SHP77 (cell line): ENCODE data around the gene GPBP1L1.
"Not testable (repeated sequence)": the region's sequence is repeated elsewhere in the genome, so short reads cannot be mapped to it uniquely, and the experiment has no call there.

Source experiments
- DNase-seq, 2 experiments: peaks; one replicate each; lab custom pipeline; 2025; lab: John Stamatoyannopoulos, UW

The GPBP1L1 gene

DNA sequence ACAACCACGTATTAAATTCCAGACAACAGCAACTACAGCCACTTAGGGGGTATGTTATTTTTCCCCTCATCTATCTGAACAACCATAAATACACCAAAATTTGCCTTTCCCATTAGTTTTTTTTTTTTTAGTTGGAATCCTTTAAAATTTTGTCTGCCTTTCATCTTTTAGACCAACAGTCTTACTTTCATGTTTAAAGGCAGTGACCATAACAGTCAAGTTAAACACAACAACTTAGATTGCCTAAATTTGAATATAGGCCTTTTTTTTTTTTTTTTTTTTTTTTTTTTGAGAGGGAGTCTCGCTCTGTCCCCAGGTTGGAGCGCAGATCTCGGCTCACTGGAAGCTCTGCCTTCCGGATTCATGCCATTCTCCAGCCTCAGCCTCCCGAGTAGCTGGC is 3.4 kb downstream of the GPBP1L1 start:
- DNase-seq: no peak

DNA sequence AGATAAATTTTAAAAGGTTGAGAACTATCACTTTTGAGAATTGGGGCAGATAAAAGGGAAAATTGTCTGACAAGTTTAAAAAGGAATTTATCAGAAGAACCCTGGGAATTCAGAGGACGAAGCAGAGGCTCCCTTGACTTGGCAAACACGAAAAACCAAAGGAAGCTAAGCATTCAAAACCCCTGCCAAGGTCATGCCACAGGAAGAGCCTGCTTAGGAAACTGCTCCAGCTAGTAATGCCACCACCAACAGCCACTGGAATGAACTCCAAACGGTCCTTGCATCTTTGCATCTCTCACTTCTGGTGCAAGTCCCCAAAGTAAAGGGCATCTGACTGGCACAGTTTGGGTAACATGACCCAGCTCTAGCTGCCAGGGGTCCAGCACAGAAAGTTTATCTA is 7.2 kb downstream of the GPBP1L1 start:
- DNase-seq: no peak

DNA sequence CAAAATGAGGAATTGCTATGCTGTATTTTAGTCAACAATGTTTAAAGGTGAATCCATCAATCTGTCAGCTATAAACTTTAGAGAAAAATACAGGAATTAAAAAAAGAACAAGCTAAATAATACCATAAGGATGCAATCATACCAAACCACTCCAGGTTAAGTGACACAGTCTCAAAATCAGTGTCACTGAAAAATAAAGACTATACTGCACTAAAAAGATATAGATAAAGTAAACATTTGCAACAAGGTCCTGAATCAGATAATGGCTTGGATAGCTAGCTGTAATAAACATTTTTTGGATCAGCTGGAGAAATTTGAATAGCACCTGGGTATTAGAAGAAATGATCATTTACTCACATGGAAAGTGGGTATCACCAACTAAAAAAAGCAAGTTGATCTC is 7.8 kb downstream of the GPBP1L1 start:
- no peak for DNase-seq

DNA sequence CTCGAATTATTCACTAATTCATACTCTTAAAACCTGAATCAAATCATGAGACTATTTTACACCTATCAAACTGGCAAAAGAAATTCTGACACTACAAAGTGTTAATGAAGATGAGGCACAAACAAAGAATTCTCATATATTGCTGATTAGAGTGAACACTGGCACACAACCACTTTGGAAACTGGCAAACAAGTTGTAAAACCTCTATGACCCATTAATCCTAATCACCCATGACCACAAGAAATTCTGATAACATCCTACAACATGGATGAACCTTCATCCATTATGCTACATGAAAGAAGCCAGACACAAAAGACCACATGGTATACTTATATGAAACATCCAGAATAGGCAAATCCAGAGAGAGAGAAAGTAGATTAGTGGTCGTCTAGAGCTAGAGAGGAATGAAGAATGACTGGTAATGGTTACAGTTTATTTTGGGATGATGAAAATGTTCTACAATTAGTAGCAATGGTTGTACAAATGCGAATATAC is 8.5 kb downstream of the GPBP1L1 start:
- no peak for DNase-seq

DNA sequence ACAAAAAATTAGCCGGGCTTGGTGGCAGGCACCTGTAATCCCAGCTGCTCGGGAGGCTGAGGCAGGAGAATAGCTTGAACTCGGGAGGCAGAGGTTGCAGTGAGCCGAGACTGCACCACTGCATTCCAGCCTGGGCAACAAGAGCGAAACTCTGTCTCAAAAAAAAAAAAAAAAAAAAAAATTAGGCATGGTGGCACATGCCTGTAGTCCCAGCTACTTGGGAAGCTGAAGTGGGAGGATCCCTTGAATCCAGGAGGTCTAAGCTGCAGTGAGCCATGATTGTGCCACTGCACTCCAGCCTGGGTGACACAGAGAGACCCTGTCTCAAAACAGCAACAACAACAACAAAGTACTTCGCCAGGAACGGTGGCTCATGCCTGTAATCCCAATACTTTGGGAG is 9.8 kb downstream of the GPBP1L1 start:
- not testable (repeated sequence) for DNase-seq

DNA sequence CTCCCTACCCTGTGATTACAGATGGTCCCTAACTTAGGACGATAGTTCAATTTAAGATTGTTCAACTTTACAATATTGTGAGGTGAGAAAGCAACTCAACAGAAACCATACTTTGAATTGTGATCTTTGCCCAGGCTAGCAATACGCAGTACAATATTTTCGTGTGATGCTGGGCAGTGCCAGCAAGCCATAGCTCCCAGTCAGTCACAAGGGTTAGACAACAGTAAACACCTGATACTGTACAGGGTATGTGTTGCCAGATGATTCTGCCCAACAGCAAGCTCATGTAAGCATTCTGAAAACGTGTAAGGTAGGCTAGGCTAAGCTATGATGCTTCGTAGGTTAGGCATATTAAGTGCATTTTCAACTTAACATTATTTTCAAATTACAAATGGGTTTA is 11.9 kb downstream of the GPBP1L1 start:
- no peak for DNase-seq

DNA sequence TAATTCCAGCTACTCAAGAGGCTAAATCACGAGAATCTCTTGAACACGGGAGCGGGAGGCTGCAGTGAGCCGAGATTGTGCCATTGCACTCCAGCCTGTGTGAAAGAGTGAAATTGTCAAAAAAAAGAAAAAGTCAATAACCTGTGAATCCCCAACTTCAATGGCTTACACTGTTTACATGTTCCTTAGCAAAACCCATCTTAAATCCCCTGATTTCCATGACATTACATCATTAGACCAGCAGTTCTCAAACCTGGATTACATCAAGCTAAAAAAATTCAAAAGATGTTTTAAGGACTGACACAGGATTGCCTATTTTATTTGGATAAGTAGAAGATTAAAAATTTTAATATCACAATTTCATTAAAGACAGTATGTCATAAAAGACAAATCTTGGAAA is 12.4 kb downstream of the GPBP1L1 start:
- no peak for DNase-seq

DNA sequence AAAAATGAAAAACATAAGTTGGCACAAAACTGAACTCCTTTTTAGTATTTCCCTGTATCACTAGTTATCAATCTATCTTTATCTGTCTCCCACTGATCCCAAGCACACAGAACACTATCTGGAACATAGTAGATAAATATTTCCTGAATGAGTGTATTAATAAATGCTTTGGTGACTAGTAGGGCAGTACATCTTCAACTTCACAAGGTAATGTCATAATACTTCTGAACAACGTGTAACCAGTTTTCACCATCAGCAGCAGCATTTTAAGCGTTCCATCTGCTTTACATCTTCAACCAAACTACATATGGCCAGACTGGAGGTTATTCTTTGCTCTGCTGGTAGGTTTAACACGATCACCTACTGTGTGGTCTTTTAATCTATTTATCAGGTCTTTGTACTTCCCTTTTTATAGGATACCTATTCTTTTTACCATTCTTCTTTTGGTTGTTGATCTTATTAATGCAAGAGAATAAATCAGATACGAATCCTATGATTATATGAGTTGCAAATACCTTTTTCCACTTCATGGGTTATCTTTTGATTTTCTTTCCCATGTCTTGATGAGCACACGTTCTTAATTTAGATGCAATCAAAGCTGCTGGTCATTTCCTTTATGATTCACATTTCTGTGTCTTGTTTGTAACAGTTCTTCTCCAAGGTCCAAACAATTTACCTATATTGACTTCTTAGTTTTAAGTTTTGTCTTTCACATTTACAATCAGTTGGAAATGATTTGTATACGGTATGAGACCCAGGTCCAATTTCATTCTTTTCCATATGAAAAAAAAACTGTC is 16.3 kb downstream of the GPBP1L1 start:
- no peak for DNase-seq

DNA sequence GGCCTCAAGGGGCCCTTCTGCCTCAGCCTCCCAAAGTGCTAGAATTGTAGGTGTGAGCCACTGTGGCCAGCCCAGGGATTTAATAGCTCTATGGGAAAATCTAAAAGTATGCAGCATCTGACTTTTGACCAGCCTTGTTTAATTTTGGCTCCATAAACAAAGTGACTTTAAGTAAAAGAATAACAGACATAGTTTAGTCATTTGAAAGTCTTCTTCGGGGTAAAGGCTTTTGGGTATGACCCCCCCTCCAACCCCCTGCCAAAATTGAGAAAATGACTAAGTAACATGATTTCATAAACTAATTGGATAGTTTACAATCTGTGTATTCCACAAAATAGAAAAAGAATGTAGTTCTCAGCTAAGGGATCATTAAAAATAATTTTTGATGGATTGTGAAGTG is 17.0 kb downstream of the GPBP1L1 start:
- DNase-seq: no peak

DNA sequence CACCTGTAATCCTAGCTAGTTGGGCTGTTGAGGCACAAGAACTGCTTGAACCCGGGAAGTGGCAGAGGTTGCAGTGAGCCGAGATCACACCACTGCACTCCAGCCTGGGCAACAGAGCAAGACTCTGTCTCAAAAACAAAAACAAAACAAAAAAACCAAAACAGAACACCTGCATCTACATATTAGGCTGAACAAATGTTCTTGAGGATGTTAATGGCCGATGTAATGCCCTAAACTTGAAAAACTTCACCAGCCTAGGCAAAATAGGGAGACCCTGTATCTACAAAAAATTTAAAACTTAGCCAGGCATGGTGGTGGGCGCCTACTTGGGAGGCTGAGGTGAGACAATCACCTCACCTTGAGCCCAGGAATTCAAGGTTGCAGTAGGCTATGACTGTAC is 17.8 kb downstream of the GPBP1L1 start:
- DNase-seq: no peak

DNA sequence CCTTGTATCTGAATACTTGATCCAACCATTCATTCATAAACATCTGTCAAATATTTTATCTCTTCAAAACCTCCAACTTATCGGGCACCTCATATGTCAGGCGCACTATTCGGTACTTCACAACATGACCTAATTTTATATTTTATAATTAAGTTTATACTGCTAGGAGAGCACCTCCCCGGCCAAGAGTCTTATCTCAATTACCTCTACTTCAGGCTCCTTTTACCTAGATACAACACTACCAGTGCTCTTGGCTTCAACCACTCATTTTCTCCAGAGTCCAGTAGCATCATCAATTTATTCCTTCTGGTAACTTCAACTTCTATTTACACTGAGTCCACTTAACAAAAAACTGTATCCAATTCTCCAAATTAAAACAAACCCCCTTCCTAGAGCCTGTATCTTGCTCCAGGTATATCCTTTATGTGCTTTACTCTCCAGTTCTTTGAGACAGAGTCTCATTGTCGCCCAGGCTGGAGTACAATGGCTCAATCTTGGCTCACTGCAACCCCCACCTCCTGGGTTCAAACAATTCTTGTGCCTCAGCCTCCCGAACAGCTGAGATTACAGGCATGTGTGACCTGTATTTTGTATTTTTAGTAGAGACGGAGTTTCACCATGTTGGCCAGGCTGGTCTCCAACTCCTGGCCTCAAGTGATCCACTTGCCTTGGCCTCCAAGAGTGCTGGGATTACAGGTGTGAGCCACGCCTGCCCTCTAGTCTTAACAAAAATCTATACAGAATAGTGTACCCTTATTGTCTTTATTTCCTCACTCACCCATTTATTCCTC is 18.8 kb downstream of the GPBP1L1 start:
- no peak for DNase-seq

DNA sequence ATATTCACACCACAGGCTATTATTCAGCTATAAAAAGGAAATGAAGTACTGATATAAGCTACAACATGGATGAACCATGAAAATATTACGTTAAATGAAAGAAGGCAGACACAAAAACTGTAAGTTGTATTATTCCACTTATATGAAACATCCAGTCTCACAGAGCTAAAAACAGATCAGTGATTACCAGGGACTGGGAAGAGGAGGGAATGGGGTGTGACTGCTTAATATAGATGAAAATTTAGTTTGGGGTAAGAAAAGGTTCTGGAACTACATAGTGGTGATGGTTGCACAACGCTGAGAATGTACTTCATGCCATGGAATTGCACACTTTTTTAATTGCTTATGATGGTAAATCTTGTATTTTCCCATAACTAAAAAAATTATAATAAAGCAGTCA is 19.5 kb downstream of the GPBP1L1 start:
- DNase-seq: no peak

DNA sequence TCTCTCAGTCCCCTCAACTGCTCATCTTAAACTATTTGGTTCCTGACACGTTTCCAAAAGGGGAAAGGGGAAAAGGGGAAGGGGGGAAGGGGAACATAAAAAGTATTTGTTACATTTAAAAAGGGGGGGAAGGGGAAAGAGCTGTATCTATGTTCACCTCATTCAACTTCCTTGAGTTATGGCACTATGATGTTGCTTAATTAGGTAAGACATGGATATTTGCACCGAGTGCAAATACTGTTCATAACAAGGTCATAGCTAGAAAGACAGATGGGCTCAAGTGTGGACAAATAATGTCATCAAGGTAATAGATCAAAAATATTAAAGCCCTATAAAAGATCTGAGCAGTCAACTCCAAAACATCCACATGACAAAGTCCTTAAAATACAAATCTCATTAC is 26.0 kb downstream of the GPBP1L1 start:
- no peak for DNase-seq

DNA sequence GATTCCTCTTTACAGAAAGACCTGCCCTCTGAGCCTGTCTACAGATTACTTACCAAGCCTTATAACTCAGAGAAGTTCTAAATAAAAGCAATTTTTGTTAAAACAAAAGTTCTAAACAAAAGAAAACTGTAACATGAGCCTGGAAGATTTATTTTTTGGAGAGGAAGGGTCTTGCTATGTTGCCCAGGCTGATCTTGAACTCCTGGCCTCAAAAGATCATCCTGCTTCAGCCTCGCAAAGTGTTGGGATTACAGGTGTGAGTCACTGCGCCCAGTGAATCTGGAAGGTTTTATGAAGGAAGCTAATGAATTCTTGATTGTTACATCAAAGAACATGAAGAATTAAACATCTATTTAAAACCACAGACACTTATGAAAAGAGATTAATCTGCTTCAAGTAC is 27.1 kb downstream of the GPBP1L1 start:
- no peak for DNase-seq

DNA sequence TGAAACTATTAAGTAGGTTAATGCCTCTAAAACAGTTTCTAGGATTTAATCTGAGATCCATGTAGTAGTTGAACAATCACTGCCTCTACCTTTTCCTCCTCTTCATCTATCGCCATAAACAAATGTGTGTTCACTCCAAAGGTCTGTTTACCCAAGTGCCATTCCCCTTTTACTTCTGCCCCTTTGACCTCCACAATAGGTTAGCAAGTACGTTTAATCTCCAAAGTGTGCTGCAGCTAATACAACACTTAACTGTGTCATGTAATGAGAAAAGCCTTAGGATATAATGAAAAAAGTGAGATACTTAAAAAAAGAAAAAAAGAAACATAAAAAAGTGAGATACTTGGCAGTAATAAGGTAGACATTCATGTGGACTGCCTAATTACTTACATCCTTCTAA is 28.2 kb downstream of the GPBP1L1 start:
- no peak for DNase-seq

DNA sequence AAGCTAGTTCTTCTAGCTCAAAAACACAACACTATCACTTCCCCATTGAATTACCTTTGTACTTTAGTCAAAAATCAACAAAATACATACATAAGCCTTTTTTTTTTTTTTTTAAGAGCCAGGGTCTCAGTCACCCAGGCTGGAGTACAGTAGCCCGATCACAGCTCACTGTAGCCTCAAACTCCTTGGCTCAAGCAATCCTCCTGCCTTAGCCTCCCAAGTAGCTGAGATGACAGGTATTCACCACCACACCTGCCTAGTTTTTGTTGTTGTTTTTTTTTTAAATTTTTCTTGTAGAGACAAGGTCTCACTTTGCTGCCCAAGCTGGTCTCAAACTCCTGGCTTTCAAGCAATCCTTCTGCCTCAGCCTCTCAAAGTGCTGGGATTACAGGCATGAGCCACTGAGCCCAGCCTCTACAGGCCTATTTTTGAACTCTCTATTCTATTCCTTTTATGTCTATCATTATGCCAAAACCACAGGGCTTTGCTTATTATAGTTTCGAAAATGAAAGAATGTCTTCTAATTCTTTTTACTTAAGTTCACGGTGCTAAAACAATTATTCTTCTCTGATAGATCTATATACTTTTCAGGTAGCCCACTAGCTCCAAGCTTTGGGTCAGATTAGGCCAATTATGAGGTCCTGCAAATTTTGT is 29.6 kb downstream of the GPBP1L1 start:
- no peak for DNase-seq

DNA sequence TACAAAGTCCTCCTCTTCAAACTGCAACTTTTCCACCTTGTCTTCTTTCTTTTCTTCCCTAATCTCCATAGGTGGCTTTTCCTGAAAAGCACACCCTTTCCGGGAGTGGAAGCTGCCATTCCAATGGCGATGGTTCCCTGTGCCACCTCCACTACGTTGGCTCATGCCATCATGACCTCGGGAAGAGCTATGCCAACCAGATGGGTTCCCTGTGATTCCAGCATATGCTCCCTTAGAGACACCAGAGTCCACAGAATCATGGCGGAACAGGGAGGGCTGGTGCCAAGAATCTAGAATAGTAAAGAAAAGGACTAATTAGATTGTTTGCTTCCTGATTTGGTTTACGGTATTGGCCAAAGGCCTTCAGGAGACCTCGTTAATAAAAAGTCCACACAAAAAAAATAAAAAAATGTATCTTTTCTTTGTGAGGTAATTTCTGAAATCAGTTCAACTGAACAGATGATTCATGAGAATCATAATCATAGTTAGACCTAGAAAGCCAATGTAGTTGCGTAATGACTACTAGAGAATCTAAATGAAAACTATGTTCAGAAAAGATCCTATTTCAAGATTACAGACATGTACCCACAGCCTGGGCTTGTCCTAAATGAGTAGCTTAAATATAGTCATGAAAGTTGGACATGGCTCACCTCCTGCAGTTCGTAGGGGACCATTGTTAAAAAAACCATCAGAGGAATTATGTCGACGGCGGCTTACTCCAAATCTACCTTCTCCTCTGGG is 31.6 kb downstream of the GPBP1L1 start:
- DNase-seq: no peak

DNA sequence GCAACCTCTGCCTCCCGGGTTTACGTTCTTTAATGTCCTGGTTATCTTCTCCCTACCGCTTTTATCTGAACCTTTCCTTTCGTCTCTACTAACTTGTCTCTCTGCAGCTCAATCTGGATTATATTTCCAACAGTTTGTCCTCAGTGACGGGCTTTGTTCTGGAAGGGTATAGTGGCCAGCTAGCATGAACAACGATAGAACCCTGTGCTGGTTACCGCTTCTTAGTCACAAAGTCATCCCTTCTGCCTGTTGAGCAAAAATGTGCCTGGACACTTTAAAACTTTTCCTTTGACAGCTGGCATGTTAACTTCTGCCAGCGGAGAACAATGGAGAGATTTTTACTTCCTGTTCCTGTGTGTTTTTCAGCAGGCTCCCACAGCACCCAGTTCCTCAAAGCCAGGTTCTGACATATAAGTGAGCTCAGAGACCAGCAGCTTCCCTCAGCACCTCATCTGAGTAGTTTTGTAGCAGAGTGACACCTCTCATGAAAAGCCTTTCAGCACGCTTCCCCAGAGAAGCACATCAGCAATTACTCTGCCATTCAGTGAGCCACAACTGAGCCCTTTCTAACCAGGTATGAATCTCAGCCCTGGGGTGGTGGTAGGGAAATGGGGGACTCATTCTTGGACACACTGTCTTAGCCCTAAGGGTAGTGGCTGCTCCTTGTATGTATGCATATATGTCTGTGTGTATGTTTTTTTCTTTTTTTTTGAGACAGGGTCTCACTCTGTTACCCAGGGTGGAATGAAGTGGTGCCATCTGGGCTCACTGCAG is 38.9 kb downstream of the GPBP1L1 start:
- no peak for DNase-seq

DNA sequence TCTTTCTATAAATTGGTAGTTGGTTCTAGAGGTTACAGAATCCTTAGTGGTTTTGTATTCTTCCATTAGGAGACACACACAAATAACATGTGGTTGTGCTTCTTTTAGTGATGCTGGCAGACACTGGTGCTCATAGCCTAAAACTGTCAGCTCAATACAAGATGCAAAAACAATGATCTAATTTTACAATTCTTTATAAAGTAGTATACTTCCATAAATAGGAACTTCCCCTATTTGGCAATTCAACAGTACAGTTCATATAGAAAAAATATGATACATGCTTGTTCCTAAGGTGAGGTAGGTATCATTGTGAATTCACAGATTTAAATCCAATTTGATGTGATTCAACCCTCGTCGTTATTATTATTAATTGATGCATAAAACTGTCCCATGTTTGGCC is 41.7 kb downstream of the GPBP1L1 start:
- no peak for DNase-seq

DNA sequence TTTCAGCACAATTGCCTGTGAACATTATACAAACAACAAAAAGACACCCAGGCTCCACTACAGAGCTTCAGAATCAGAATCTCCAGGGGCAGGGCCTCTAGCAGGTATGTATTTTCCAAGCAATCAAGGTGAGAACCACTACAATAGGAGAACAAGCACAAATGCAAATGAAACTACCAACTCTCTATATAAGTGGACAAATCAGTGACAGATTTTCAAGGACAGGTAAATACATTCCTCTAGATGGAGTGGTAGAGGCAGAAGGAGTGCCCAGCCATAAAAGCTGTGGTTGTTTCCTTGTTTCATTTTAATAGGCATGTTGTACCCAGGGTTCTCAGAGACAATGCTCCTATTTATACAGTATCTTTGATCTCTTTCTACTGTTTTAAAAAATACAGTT is 42.4 kb downstream of the GPBP1L1 start:
- no peak for DNase-seq

DNA sequence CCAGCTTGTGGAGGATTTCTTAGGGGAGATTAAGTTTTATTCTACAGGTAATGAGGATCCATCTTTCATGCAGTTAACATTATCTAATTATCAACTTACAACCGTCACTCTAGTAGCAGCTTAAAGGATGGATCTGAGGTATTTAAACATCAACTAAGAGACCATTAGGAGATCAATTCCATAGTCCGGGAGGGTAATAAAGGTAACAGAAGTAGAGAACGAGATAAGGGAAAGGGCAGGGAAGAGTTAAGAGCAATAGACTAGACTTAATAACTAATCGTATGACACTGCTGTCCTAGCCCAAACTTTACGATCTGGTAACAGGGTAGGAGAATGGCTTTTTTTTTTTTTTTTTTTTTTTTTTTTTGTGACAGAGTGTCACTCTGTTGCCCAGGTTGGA is 43.0 kb downstream of the GPBP1L1 start:
- DNase-seq: no peak
